NT2/D1 (cell line): ENCODE results near the gene GPR162.
A peak's percentile ranks its signal among the peaks of the same experiment; 100 is the strongest.

Experiments used
- DNase-seq: peaks from one replicate; pipeline ENCODE4 v3.0.0-alpha.2; 2011; ENCODE audit warnings: low read depth, low spot score
- H3K27me3 ChIP-seq: 2 replicates; pipeline ENCODE4 v1.6.0; 2011; ENCODE audit warnings: mild to moderate bottlenecking; ENCODE audit not compliant: insufficient read length, insufficient read depth
- H3K36me3 ChIP-seq: 2 replicates; pipeline ENCODE4 v1.6.1; 2011; ENCODE audit warnings: mild to moderate bottlenecking, low read length, mixed read lengths; ENCODE audit not compliant: insufficient read depth, insufficient read length
- H3K4me1 ChIP-seq: 2 replicates; pipeline ENCODE4 v1.5.1; 2011; ENCODE audit not compliant: insufficient read depth, insufficient read length
- H3K4me3 ChIP-seq: 2 replicates; pipeline ENCODE4 v1.5.1; 2011; ENCODE audit warnings: low read depth; ENCODE audit not compliant: insufficient read length
- H3K9ac ChIP-seq: 2 replicates; pipeline ENCODE4 v1.6.0; 2011; ENCODE audit warnings: low read depth; ENCODE audit not compliant: insufficient read length
- H3K9me3 ChIP-seq: 2 replicates; pipeline ENCODE4 v1.5.1; 2011; ENCODE audit warnings: mild to moderate bottlenecking, low read length; ENCODE audit not compliant: insufficient read depth
- SUZ12 ChIP-seq: IDR thresholded peaks from 2 replicates; pipeline ENCODE4 v1.6.1; 2011; ENCODE audit not compliant: insufficient read length, insufficient read depth; ENCODE audit errors: extremely low read depth
- YY1 ChIP-seq: IDR thresholded peaks from 2 replicates; pipeline ENCODE4 v1.6.1; 2011; ENCODE audit not compliant: insufficient read length, insufficient read depth
- ZNF274 ChIP-seq: IDR thresholded peaks from 2 replicates; pipeline ENCODE4 v1.6.1; 2011; ENCODE audit warnings: mild to moderate bottlenecking, low read depth, low read length

Gene GPR162

DNA sequence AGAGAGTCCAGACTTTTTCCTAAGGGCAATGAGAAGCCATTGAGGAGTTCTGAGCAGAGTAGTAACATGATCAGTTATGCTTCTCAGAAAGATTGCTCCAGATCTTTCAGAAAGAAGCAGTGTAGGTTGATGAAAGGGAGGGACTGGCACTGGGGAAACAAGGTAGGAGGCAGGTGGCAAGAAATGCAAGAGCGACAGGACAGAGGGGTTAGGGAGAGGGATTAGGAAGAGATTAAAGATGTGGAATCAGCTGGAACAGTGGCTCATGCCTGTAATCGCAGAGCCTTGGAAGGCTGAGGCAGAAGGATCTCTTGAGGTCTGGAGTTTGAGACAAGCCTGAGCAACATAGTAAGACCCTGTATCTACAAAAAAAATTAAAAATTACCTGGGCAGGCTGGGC lies 26.1 kb downstream of the GPR162 start:
- DNase-seq: no peak
- no peaks in the 10 kb centered on the region for H3K27me3 ChIP-seq
- H3K4me1 ChIP-seq: peaks cover 7% of the 10 kb centered on the region
- H3K36me3 ChIP-seq: peaks cover 78% of the 10 kb centered on the region
- no peaks in the 10 kb centered on the region for H3K9me3 ChIP-seq
- no peak overlapping the region for H3K9ac ChIP-seq
- H3K4me3 ChIP-seq: no peak overlapping the region
- TF ChIP-seq SUZ12 (no peak), YY1 (no peak), ZNF274 (no peak)

DNA sequence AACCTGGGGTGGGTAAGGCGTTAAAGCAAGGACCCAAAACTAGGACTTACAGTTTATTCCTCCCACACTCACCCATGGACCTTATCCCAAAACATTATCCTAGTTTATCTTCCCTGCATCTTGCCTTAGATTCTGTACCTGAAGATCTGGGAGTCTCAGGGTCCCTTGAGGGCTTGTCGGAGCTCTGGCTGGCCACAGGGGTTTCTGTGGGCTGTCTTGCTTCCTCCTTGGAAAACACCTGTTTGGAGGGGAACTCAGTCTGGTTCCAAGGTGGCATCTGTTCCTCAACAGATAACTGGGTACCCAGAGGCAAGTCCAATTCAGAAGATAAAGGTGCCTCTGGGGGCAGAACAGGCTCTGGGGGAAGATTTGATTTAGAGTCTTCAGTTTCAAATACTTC lies 27.8 kb downstream of the GPR162 start:
- DNase-seq: no peak
- H3K4me1 ChIP-seq: peaks cover 9% of the 10 kb centered on the region
- H3K27me3 ChIP-seq: no peaks in the 10 kb centered on the region
- H3K9ac ChIP-seq: no peak overlapping the region
- no peaks in the 10 kb centered on the region for H3K9me3 ChIP-seq
- peaks cover 72% of the 10 kb centered on the region for H3K36me3 ChIP-seq
- no peak overlapping the region for H3K4me3 ChIP-seq
- TF ChIP-seq YY1 (no peak), ZNF274 (no peak), SUZ12 (no peak)

DNA sequence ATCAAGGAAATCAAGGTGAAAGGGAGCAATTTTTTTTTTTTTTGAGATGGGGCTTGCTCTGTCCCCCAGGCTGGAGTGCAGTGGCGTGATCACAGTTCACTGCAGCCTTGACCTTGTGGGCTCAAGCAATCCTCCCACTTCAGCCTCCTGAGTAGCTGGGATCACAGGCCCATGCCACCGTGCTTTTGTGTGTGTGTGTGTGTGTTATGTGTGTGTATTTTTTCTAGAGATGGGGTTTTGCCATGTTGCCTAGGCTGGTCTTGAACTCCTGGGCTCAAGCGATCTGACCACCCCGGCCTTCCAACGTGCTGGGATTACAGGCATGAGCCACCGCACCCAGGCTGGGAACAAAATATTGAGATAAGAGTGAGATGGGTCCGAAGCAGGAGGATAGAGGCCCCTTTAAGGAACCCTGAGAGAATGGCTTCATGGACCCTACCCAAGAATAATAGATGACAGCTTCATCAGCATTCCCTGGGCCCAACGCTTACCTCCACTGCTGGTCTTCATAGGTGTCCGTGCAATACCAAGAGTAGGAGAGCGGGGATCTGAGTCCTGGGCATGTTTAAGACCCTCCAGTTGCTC lies 28.4 kb downstream of the GPR162 start:
- Histone ChIP-seq H3K27me3 (no peaks in the 10 kb centered on the region), H3K9me3 (no peaks in the 10 kb centered on the region), H3K4me3 (peak overlapping the region; percentile 90), H3K4me1 (peaks cover 9% of the 10 kb centered on the region), H3K36me3 (peaks cover 72% of the 10 kb centered on the region), H3K9ac (peak overlapping the region; percentile 90)
- no peak for TF ChIP-seq YY1
- no peak for TF ChIP-seq SUZ12
- TF ChIP-seq ZNF274: no peak
- DNase-seq: no peak

DNA sequence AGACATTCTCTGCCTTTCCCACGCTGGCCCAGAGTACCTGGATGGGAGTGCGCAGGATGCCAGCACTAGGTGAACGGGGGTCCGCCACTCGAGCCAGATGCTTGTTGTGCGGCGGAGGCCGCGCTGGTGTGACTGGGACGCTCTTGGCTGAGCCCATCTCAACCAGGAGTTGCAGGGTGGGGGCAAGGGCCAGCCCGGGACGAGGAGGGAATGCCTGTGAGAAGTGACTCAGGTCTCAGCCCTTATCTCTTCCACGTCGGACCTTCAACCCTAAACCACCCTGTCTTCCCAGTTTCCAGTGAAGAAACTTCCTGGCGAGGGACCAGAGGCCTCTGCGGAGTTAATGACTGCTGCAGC lies 29.2 kb downstream of the GPR162 start:
- H3K4me3 ChIP-seq: peak overlapping the region; percentile 90
- peak overlapping the region; percentile 90 for H3K9ac ChIP-seq
- TF ChIP-seq SUZ12 (no peak), ZNF274 (no peak), YY1 (no peak)
- no peaks in the 10 kb centered on the region for H3K9me3 ChIP-seq
- no peaks in the 10 kb centered on the region for H3K27me3 ChIP-seq
- peaks cover 72% of the 10 kb centered on the region for H3K36me3 ChIP-seq
- H3K4me1 ChIP-seq: peaks cover 9% of the 10 kb centered on the region
- no peak for DNase-seq

DNA sequence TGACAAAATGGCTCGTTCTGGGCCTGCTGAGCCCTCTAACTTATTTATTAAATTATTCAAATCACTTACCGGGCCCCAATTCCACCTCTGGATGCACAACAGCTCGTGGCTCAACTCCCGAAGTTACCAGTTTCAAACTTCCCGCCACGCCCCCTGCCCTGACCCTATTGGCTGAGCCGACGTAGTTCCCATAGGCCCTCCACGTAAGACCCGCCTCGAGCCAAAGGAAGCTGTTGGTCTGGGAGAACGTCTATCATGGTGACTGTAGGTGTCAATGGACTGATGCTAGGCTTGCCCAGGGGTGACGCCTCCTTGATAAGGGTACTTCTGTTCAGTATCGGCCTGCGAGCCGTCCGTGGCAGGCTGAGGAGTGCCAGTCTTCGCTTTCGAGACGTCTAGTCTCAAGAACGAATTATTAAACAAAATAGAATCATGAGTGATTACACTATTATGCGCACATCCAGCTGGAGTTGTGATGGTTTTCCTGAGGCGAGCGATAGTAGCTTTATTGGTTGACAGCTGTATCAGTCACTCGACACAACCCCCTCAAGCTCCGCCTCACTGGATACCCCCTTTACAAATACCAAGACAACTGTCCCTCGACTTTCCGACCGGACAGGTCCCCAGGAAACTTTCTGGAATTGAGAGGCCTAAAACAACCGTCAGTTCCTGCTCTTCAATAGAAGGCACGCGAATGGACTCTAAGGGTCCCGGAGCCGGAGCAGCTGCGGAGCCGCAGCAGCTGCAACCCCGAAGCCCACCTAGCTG lies 29.7 kb downstream of the GPR162 start, which contains the start of gene CDCA3:
Gene CDCA3, minus strand, starts transcription at position 134 of the 768 bp plus-strand sequence. CDS start 334 bp downstream, outside the sequence.
- no peak for TF ChIP-seq ZNF274
- TF ChIP-seq YY1: no peak
- TF ChIP-seq SUZ12: no peak
- no peaks in the 10 kb centered on the region for H3K27me3 ChIP-seq
- peak within 1 kb of the TSS; percentile 97 for H3K9ac ChIP-seq
- peak; percentile 100 for DNase-seq
- H3K4me3 ChIP-seq: peak within 1 kb of the TSS; percentile 90
- no peaks in the 10 kb centered on the region for H3K9me3 ChIP-seq
- peaks cover 72% of the 10 kb centered on the region for H3K36me3 ChIP-seq
- H3K4me1 ChIP-seq: peaks cover 9% of the 10 kb centered on the region

DNA sequence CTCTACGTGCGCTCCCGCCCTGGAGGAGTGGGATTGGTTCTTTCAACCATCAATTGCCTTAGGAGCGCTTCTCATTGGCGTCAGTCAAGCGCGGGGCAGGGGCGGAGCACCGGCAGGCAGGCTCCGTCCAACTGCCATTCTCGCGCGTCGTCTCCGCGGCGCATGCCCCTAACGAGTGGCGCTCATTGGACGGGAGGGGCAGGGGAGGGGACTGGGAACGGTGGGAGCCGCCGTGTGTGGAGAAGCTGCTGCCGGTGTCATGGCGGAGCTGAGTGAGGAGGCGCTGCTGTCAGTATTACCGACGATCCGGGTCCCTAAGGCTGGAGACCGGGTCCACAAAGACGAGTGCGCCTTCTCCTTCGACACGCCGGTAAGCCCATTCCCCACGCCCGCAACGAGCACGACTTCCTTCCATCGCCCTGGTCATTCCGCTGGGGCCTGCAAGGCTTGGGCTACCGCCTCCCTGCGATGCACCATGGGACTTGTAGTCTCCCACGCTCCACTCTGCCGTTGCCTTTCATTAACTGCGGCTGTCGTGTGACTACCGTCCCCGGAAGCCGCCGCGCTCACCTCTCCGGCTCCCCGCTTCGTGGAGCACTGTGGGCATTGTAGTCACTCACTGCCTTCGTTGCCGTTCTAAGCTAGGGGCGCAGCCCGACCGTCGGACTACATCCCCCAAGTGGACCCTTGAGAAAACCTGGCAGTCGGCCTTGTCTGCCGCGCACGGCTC lies 30.5 kb downstream of the GPR162 start, which contains the start of gene USP5:
Gene USP5, plus strand, starts transcription at position 230 of the 730 bp plus-strand sequence. Its CDS starts 30 bp downstream, at position 260.
- H3K27me3 ChIP-seq: no peaks in the 10 kb centered on the region
- DNase-seq: peak; percentile 100
- no peaks in the 10 kb centered on the region for H3K9me3 ChIP-seq
- TF ChIP-seq YY1: peak; percentile 76
- TF ChIP-seq ZNF274: no peak
- peaks cover 72% of the 10 kb centered on the region for H3K36me3 ChIP-seq
- H3K9ac ChIP-seq: peak within 1 kb of the TSS; percentile 97
- H3K4me3 ChIP-seq: peak within 1 kb of the TSS; percentile 90
- H3K4me1 ChIP-seq: peaks cover 9% of the 10 kb centered on the region
